Neutrophil (primary cell): ENCODE data around the gene RHNO1.

Experiments
- H3K27ac ChIP-seq: fragments of 200-600 bp; sonication (generic); 2 replicates; pipeline ENCODE4 v1.5.1; 2016; ENCODE audit warnings: mild to moderate bottlenecking, moderate library complexity
- H3K27me3 ChIP-seq: fragments of 200-600 bp; sonication (generic); 2 replicates; pipeline ENCODE4 v1.6.0; 2016; ENCODE audit warnings: mild to moderate bottlenecking
- H3K36me3 ChIP-seq: fragments of 200-600 bp; sonication (generic); 2 replicates; pipeline ENCODE4 v1.5.1; 2017
- H3K4me1 ChIP-seq, 2 experiments: fragments of 200-600 bp in 1 of 2; sonication (generic) in 1 of 2; 1 replicate in 1 of 2; 2 replicates in 1 of 2; pipeline versions ENCODE4 v1.5.1 to v1.6.1; 2013 to 2016; ENCODE audit warnings: low read depth in 1 of 2, low read length in 1 of 2, mild to moderate bottlenecking in 1 of 2, moderate library complexity in 1 of 2; ENCODE audit not compliant: control insufficient read depth in 1 of 2, insufficient read depth in 1 of 2
- H3K4me3 ChIP-seq, 2 experiments: fragments of 200-600 bp in 1 of 2; sonication (generic) in 1 of 2; 1 replicate in 1 of 2; 2 replicates in 1 of 2; pipeline ENCODE4 v1.5.1; 2013 to 2016; ENCODE audit warnings: low read depth in 1 of 2, low read length in 1 of 2, mild to moderate bottlenecking in 1 of 2, moderate library complexity in 1 of 2
- H3K9me3 ChIP-seq: fragments of 200-600 bp; sonication (generic); 2 replicates; pipeline ENCODE4 v1.5.1; 2016
- TF ChIP-seq, protein P1 (sequence below): fragments of 200-600 bp; sonication (generic); IDR thresholded peaks from 2 replicates; pipeline ENCODE4 v1.5.1; 2016; ENCODE audit warnings: antibody characterized with exemption

RHNO1 gene

GRCh38 chr12:2855546-2855945, 21.5 kb upstream of the RHNO1 start:
- Histone ChIP-seq H3K27ac (no peak overlapping the region), H3K36me3 (peaks cover 36% of the 10 kb centered on the region), H3K9me3 (no peaks in the 10 kb centered on the region), H3K4me1 (no peaks in the 10 kb centered on the region), H3K4me3 (no peak overlapping the region), H3K27me3 (no peaks in the 10 kb centered on the region)
- TF ChIP-seq, protein P1, sequence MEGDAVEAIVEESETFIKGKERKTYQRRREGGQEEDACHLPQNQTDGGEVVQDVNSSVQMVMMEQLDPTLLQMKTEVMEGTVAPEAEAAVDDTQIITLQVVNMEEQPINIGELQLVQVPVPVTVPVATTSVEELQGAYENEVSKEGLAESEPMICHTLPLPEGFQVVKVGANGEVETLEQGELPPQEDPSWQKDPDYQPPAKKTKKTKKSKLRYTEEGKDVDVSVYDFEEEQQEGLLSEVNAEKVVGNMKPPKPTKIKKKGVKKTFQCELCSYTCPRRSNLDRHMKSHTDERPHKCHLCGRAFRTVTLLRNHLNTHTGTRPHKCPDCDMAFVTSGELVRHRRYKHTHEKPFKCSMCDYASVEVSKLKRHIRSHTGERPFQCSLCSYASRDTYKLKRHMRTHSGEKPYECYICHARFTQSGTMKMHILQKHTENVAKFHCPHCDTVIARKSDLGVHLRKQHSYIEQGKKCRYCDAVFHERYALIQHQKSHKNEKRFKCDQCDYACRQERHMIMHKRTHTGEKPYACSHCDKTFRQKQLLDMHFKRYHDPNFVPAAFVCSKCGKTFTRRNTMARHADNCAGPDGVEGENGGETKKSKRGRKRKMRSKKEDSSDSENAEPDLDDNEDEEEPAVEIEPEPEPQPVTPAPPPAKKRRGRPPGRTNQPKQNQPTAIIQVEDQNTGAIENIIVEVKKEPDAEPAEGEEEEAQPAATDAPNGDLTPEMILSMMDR = no peak

GRCh38 chr12:2856051-2856450, 21.0 kb upstream of the RHNO1 start:
- H3K4me3 ChIP-seq = no peak overlapping the region
- H3K27ac ChIP-seq = no peak overlapping the region
- H3K27me3 ChIP-seq = no peaks in the 10 kb centered on the region
- peaks cover 37% of the 10 kb centered on the region for H3K36me3 ChIP-seq
- H3K9me3 ChIP-seq = no peaks in the 10 kb centered on the region
- TF ChIP-seq, protein P1 = no peak
- no peaks in the 10 kb centered on the region for H3K4me1 ChIP-seq

DNA sequence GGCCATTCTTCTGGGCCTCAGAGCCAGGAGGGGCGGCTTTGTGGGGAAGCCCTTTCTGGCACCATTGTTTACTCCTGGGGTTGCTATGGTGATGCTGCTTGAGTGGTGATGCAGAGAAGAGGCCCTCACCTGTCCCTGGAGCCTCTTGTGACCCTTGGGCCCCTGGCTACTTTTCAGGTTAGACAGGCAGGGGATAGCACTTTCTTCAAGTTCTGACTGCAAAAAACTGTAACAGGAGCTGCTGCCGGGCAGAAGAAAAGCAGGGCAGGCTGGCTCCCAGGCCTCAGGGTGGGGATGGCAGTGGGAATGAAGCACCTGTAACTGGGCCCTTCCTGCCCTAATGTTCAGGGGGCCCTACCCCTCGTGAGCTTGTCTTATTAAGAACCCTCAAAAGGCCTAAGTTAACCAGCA, 20.0 kb upstream of the RHNO1 start, which contains the start of gene TEX52:
Gene TEX52 (minus strand): TSS at position 19 of the 411 bp plus-strand sequence. CDS start 13 bp downstream, at position 6.
- TF ChIP-seq, protein P1 = no peak
- Histone ChIP-seq H3K27ac (no peak within 1 kb of the TSS), H3K4me1 (no peaks in the 10 kb centered on the region), H3K4me3 (no peak within 1 kb of the TSS), H3K9me3 (no peaks in the 10 kb centered on the region), H3K36me3 (peaks cover 42% of the 10 kb centered on the region), H3K27me3 (no peaks in the 10 kb centered on the region)

DNA sequence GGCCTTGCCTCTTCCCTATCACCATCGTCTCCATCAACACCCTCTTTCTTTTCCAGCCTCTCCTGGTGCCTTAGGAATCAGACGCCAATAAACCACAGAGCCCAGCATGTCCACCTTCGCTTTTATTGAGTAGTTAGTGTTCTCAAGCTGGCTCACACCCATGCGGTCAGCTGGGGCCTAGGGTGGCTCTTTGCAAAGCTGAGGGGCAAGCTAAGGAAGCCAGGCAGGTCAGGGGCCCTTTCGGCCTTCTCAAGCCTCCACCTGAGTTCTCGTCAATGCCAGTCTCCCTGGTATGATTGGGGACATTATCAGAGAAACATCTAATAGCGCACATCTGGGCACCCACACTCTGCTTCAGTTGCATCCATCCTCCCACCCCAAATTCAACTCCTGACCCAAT, 19.4 kb upstream of the RHNO1 start:
- no peaks in the 10 kb centered on the region for H3K9me3 ChIP-seq
- H3K36me3 ChIP-seq = peaks cover 47% of the 10 kb centered on the region
- H3K4me1 ChIP-seq = no peaks in the 10 kb centered on the region
- TF ChIP-seq, protein P1 = no peak
- no peaks in the 10 kb centered on the region for H3K27me3 ChIP-seq
- H3K27ac ChIP-seq = no peak overlapping the region
- H3K4me3 ChIP-seq = no peak overlapping the region

DNA sequence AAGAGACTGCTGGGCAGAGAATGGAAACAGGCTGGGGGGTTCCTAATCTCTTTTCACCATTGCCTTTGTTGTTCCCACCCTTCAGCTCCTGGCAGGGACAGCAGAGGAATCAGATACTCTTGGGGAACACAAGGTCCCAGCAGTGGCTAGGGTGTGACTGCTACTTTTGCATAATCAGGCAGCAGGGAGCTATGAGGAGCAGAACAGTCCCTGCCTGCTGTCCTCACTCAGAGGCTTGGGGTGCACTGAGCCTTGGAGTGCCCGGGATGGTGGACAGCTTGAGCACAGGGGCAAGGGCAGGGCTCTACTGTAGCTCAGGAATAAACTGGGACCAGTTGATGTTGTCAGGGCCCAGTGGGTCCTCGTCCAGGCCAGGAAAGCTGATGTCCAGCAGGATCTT, 18.7 kb upstream of the RHNO1 start:
- Histone ChIP-seq H3K9me3 (no peaks in the 10 kb centered on the region), H3K27me3 (no peaks in the 10 kb centered on the region), H3K27ac (no peak overlapping the region), H3K36me3 (peaks cover 55% of the 10 kb centered on the region), H3K4me1 (no peaks in the 10 kb centered on the region), H3K4me3 (no peak overlapping the region)
- TF ChIP-seq, protein P1 = no peak

DNA sequence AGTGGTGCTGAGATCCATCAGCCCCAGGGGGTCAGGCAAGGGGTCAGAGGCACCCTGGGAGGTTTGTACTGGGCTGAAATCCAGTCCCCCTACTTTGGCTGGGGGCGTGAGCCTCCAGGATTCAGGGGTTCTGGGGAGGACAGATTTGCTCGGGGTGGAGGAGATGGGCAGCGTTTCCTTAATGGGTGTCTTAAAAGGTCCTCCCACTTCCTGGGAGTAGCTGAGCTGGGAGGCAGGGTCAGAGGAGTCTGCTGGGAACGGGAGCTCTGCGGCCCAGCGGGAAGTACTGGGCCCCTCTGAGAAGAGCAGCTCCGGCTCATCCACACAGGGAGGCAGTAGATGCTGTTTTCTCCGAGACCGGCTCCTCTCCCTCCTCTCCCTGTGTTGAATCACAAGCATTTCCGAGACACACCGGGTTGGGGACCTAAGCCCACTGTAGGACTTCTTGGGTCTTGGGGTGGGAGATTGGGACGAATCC, 18.0 kb upstream of the RHNO1 start:
- no peaks in the 10 kb centered on the region for H3K27me3 ChIP-seq
- no peak overlapping the region for H3K27ac ChIP-seq
- no peaks in the 10 kb centered on the region for H3K4me1 ChIP-seq
- no peaks in the 10 kb centered on the region for H3K9me3 ChIP-seq
- peaks cover 61% of the 10 kb centered on the region for H3K36me3 ChIP-seq
- TF ChIP-seq, protein P1 = no peak
- no peak overlapping the region for H3K4me3 ChIP-seq
